H54 (cell line): ENCODE results near the gene GJA1.
A peak's percentile ranks its signal among the peaks of the same experiment; 100 is the strongest.
"Not testable (repeated sequence)": the region's sequence is repeated elsewhere in the genome, so short reads cannot be mapped to it uniquely, and the experiment has no call there.

Experiments used
- DNase-seq: peaks from one replicate; pipeline ENCODE4 v3.0.0; 2011; ENCODE audit warnings: low spot score, mixed read lengths; ENCODE audit not compliant: insufficient read length
- FAIRE-seq: peaks from 3 replicates; lab custom pipeline; 2011; peaks lifted over from hg19 to GRCh38; lab: Jason Lieb, UNC
- POLR2A ChIP-seq: IDR thresholded peaks from 2 replicates; pipeline ENCODE4 v1.6.1; 2011; ENCODE audit warnings: low read depth, mild to moderate bottlenecking, low read length

GJA1 gene

GRCh38 chr6:121443971-121444541, 8.6 kb downstream of the GJA1 start:
- FAIRE-seq (no peak), DNase-seq (no peak)
- TF ChIP-seq POLR2A = no peak

- not testable (repeated sequence) for FAIRE-seq, DNase-seq
Measured at GRCh38 chr6:121446705-121447104, 11.3 kb downstream of the GJA1 start.

- DNase-seq, FAIRE-seq: not testable (repeated sequence)
Measured at GRCh38 chr6:121447746-121448145, 12.3 kb downstream of the GJA1 start.

GRCh38 chr6:121448528-121448927, 13.1 kb downstream of the GJA1 start:
- FAIRE-seq, DNase-seq: not testable (repeated sequence)

GRCh38 chr6:121449331-121449730, 13.9 kb downstream of the GJA1 start:
- DNase-seq = no peak
- FAIRE-seq = no peak
- TF ChIP-seq POLR2A = no peak

GRCh38 chr6:121450242-121450641, 14.8 kb downstream of the GJA1 start:
- FAIRE-seq = no peak
- no peak for DNase-seq
- TF ChIP-seq POLR2A = no peak

GRCh38 chr6:121451250-121451649, 15.8 kb downstream of the GJA1 start:
- no peak for FAIRE-seq
- no peak for TF ChIP-seq POLR2A
- no peak for DNase-seq

- FAIRE-seq = no peak
- DNase-seq = no peak
- no peak for TF ChIP-seq POLR2A
Measured at GRCh38 chr6:121453191-121453590, 17.7 kb downstream of the GJA1 start.

- no peak for DNase-seq
- no peak for TF ChIP-seq POLR2A
- FAIRE-seq = no peak
Measured at GRCh38 chr6:121460170-121460569, 24.7 kb downstream of the GJA1 start.

- TF ChIP-seq POLR2A = no peak
- FAIRE-seq (no peak), DNase-seq (no peak)
Measured at GRCh38 chr6:121463087-121463486, 27.6 kb downstream of the GJA1 start.

- DNase-seq = no peak
- FAIRE-seq = no peak
- no peak for TF ChIP-seq POLR2A
Measured at GRCh38 chr6:121465101-121465500, 29.7 kb downstream of the GJA1 start.

- no peak for FAIRE-seq
- no peak for TF ChIP-seq POLR2A
- DNase-seq = no peak
Measured at GRCh38 chr6:121479486-121480098, 44.1 kb downstream of the GJA1 start.

GRCh38 chr6:121480099-121480713, 44.8 kb downstream of the GJA1 start:
- no peak for DNase-seq
- FAIRE-seq = no peak
- no peak for TF ChIP-seq POLR2A

- no peak for TF ChIP-seq POLR2A
- DNase-seq (peak; percentile 14), FAIRE-seq (peak; percentile 88)
Measured at GRCh38 chr6:121482004-121482693, 46.7 kb downstream of the GJA1 start.
